ENCODE results near the gene ATP2C2. TPM values are rescaled to one million over a fixed set of nuclear protein-coding genes. Genes with fewer than 3 reads are reported as not detected.

Gene ATP2C2
- 0.10 to 0.30 TPM (median 0.17 TPM) in 5 replicates for total RNA-seq (2022; extraction: Qiagen RNA extraction)

GRCh38 chr16:84368308-84368996 is at the start of gene ATP2C2:
Gene ATP2C2, plus strand, starts transcription at chr16:84368538. Its CDS starts 78 bp downstream, at chr16:84368616.

GRCh38 chr16:84504420-84505248 is 136.3 kb downstream of the ATP2C2 start, which contains the start of gene MEAK7:
Gene MEAK7, minus strand, starts transcription at chr16:84504659. Its CDS starts 6,573 bp downstream, at chr16:84498086.

Other genes starting within 250 kb of the ATP2C2 start
- 16.9 to 20.6 TPM (median 19.3 TPM) in 5 replicates for gene HSDL1, start 223.4 kb upstream of the ATP2C2 start, total RNA-seq (2022; extraction: Qiagen RNA extraction)
- gene DNAAF1, start 223.2 kb upstream of the ATP2C2 start, total RNA-seq (2022; extraction: Qiagen RNA extraction): 0.26 to 0.85 TPM (median 0.35 TPM) in 5 replicates
- 21.8 to 33.5 TPM (median 28.6 TPM) in 5 replicates for gene TAF1C, start 181.5 kb upstream of the ATP2C2 start, total RNA-seq (2022; extraction: Qiagen RNA extraction)
- gene ADAD2, start 177.4 kb upstream of the ATP2C2 start, total RNA-seq (2022; extraction: Qiagen RNA extraction): not detected in 5 replicates
- gene KCNG4, start 128.5 kb upstream of the ATP2C2 start, total RNA-seq (2022; extraction: Qiagen RNA extraction): not detected in 5 replicates
- 0.27 TPM in 1 of 5 replicates, not detected in the others for gene WFDC1, start 73.7 kb upstream of the ATP2C2 start, total RNA-seq (2022; extraction: Qiagen RNA extraction)
- gene MEAK7, start 136.1 kb downstream of the ATP2C2 start, total RNA-seq (2022; extraction: Qiagen RNA extraction): 45.4 to 56.3 TPM (median 52.1 TPM) in 5 replicates
- gene COTL1, start 249.5 kb downstream of the ATP2C2 start, total RNA-seq (2022; extraction: Qiagen RNA extraction): 419 to 556 TPM (median 503 TPM) in 5 replicates